NT2/D1 (cell line): Measurements from ENCODE around the gene VAV1.

Experiments
- YY1 ChIP-seq: IDR thresholded peaks from 2 replicates; pipeline ENCODE4 v1.6.1; 2011; ENCODE audit not compliant: insufficient read length, insufficient read depth
- ZNF274 ChIP-seq: IDR thresholded peaks from 2 replicates; pipeline ENCODE4 v1.6.1; 2011; ENCODE audit warnings: mild to moderate bottlenecking, low read depth, low read length

- TF ChIP-seq ZNF274 (no peak), YY1 (no peak)
Observed at GRCh38 chr19:6744381-6745301, 27.9 kb upstream of the VAV1 start.
